ENCODE measurements around the gene NXPE3.

Gene NXPE3

DNA sequence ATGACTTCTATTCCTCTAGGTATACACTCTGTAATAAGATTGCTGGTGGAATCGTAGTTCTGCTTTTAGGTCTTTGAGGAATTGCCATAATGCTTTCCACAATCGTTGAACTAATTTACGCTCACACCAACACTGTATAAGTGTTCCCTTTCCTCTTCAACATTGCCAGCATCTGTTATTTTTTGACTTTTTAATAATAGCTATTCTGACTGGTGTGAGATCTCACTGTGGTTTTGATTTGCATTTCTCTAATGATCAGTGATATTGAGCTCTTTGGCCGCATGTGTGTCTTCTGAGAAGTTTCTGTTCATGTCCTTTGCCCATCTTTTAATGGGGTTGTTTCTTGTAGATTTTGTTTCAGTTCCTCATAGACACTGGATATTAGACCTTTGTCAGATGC is 12.8 kb downstream of the NXPE3 start:
- Histone ChIP-seq H3K9me3 (replicated peaks in 1 of 11) (peaks cover 18 to 44% (median 38%) of the 10 kb centered on the region in 11 experiments), H3K9ac (no peak overlapping the region), H3K4me1 (peaks cover 0 to 9% (median 0%) of the 10 kb centered on the region in 10 experiments; a peak in 2 of 20 replicates), H3K27ac (no peak overlapping the region), H3K4me3 (no peak overlapping the region), H3K4me2 (no peak overlapping the region), H3K36me3 (peaks cover 81 to 100% (median 98%) of the 10 kb centered on the region in 11 experiments), H4K20me1 (no peaks in the 10 kb centered on the region), H3K27me3 (no peaks in the 10 kb centered on the region)
- no peak for TF ChIP-seq Cebpa-rat (IDR thresholded peaks at IDR 0.05)

DNA sequence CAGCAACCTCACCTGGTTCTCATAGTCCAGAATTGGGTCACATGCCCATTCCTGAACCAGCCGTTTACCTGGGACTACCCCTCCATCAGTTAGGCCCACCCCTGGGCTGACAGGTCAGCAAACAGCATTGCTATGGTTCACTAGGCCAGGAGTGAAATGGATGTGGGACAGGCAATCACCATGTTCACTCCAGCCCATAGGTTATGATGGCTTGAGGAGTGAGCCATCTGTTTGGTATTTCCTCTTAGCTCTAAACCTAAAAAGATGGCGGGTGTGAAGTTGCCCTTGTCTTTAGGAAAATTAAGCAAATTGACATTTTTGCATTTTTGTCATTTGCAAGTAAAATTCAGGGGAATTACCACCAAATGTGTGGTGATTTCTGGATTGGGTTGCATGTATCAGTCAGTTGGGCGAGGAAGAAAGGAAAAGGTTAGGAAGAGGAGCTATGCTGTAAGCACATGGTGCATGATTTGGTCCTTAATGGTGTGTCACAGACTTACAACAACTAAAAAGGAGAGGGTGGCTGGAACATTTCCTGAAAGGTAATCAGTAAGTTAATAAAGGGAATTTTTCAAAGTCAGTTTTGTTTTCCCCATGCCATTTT is 17.2 kb downstream of the NXPE3 start:
- H4K20me1 ChIP-seq: no peaks in the 10 kb centered on the region
- no peak overlapping the region for H3K4me2 ChIP-seq
- H3K4me3 ChIP-seq: no peak overlapping the region
- no peak overlapping the region for H3K9ac ChIP-seq
- no peak for TF ChIP-seq Cebpa-rat (IDR thresholded peaks at IDR 0.05)
- H3K4me1 ChIP-seq: peaks cover 0 to 9% (median 0%) of the 10 kb centered on the region in 10 experiments; a peak in 2 of 20 replicates
- peaks cover 52 to 87% (median 71%) of the 10 kb centered on the region in 11 experiments for H3K36me3 ChIP-seq
- H3K27ac ChIP-seq: no peak overlapping the region
- H3K9me3 ChIP-seq (replicated peaks in 1 of 11): peaks cover 18 to 37% (median 31%) of the 10 kb centered on the region in 11 experiments
- H3K27me3 ChIP-seq: no peaks in the 10 kb centered on the region

GRCh38 chr3:101801174-101801573 is 22.2 kb downstream of the NXPE3 start:
- peaks cover 0 to 2% (median 0%) of the 10 kb centered on the region in 11 experiments; a peak in 2 of 22 replicates for H3K9me3 ChIP-seq (replicated peaks in 1 of 11)
- H3K36me3 ChIP-seq: peaks cover 29 to 56% (median 45%) of the 10 kb centered on the region in 11 experiments
- no peak overlapping the region for H3K4me3 ChIP-seq
- no peak overlapping the region for H3K9ac ChIP-seq
- H3K27ac ChIP-seq: no peak overlapping the region
- TF ChIP-seq Cebpa-rat (IDR thresholded peaks at IDR 0.05): no peak
- no peaks in the 10 kb centered on the region for H3K27me3 ChIP-seq
- no peaks in the 10 kb centered on the region for H3K4me1 ChIP-seq
- H3K4me2 ChIP-seq: no peak overlapping the region
- peaks cover 0 to 4% (median 0%) of the 10 kb centered on the region in 11 experiments; a peak in 2 of 22 replicates for H4K20me1 ChIP-seq

- no peaks in the 10 kb centered on the region for H3K9me3 ChIP-seq (replicated peaks in 1 of 11)
- no peak overlapping the region for H3K9ac ChIP-seq
- TF ChIP-seq Cebpa-rat (IDR thresholded peaks at IDR 0.05): no peak
- H3K27ac ChIP-seq: no peak overlapping the region
- H3K4me2 ChIP-seq: no peak overlapping the region
- H4K20me1 ChIP-seq: peaks cover 0 to 4% (median 0%) of the 10 kb centered on the region in 11 experiments; a peak in 2 of 22 replicates
- no peak overlapping the region for H3K4me3 ChIP-seq
- no peaks in the 10 kb centered on the region for H3K4me1 ChIP-seq
- H3K36me3 ChIP-seq: peaks cover 20 to 50% (median 37%) of the 10 kb centered on the region in 11 experiments
- no peaks in the 10 kb centered on the region for H3K27me3 ChIP-seq
Observed at GRCh38 chr3:101802179-101802578, 23.2 kb downstream of the NXPE3 start.

GRCh38 chr3:101803173-101803782 is 24.3 kb downstream of the NXPE3 start:
- Histone ChIP-seq H3K36me3 (peaks cover 23 to 51% (median 37%) of the 10 kb centered on the region in 11 experiments), H3K9me3 (replicated peaks in 1 of 11) (no peaks in the 10 kb centered on the region), H3K4me3 (no peak overlapping the region), H3K4me1 (no peaks in the 10 kb centered on the region), H3K9ac (no peak overlapping the region), H3K27ac (no peak overlapping the region), H3K27me3 (no peaks in the 10 kb centered on the region), H4K20me1 (peaks cover 0 to 4% (median 0%) of the 10 kb centered on the region in 11 experiments; a peak in 2 of 22 replicates), H3K4me2 (no peak overlapping the region)
- TF ChIP-seq Cebpa-rat (IDR thresholded peaks at IDR 0.05): no peak

DNA sequence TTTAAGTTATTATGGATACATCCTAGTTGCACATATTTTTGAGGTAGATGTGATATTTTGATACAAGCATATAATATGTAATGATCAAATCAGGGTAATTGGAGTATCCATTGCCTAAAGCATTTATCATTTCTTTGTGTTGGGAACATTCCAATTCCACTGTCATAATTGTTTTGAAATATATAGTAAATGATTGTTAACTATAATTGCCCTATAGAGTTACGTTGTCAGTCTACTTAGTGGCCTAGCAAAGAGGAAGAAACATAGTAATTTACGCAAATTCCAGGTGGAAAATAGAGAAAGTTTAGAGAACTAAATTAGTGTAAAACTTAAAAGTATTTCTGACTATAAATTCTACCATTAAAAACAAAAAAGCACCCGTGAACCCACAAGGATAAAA is 24.9 kb downstream of the NXPE3 start:
- H3K27ac ChIP-seq: no peak overlapping the region
- no peak overlapping the region for H3K4me3 ChIP-seq
- H3K27me3 ChIP-seq: no peaks in the 10 kb centered on the region
- TF ChIP-seq Cebpa-rat (IDR thresholded peaks at IDR 0.05): no peak
- peaks cover 19 to 45% (median 33%) of the 10 kb centered on the region in 11 experiments for H3K36me3 ChIP-seq
- no peak overlapping the region for H3K4me2 ChIP-seq
- peaks cover 0 to 4% (median 0%) of the 10 kb centered on the region in 11 experiments; a peak in 2 of 22 replicates for H4K20me1 ChIP-seq
- H3K9ac ChIP-seq: no peak overlapping the region
- no peaks in the 10 kb centered on the region for H3K9me3 ChIP-seq (replicated peaks in 1 of 11)
- peaks cover 0 to 2% (median 0%) of the 10 kb centered on the region in 10 experiments; a peak in 4 of 20 replicates for H3K4me1 ChIP-seq

GRCh38 chr3:101806491-101806890 is 27.5 kb downstream of the NXPE3 start:
- H4K20me1 ChIP-seq: peaks cover 0 to 1% (median 0%) of the 10 kb centered on the region in 11 experiments; a peak in 2 of 22 replicates
- H3K27me3 ChIP-seq: no peaks in the 10 kb centered on the region
- H3K4me3 ChIP-seq: no peak overlapping the region
- H3K36me3 ChIP-seq: peaks cover 9 to 33% (median 23%) of the 10 kb centered on the region in 11 experiments; a peak in 20 of 22 replicates
- H3K9me3 ChIP-seq (replicated peaks in 1 of 11): no peaks in the 10 kb centered on the region
- H3K27ac ChIP-seq: no peak overlapping the region
- H3K4me1 ChIP-seq: peaks cover 9 to 17% (median 14%) of the 10 kb centered on the region in 10 experiments; a peak in 17 of 20 replicates
- H3K4me2 ChIP-seq: no peak overlapping the region
- no peak overlapping the region for H3K9ac ChIP-seq
- no peak for TF ChIP-seq Cebpa-rat (IDR thresholded peaks at IDR 0.05)

DNA sequence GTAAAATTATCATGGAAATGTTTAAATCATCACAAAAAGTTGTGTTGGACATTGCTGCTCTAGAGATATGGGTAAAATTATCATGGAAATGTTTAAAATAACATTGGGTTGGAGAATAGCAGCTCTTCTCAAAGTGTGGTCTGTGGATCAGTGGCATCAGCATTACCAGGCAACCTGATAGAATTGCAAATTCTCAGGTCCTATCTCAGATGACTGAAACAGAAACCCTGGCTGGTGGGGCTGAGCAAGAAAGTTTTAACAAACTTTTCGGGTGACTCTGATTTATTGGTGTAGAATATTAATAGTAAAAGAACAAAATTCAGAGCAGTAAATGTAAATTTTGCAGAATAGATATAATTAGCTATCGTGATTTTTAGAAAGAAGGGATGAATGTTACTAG is 28.9 kb downstream of the NXPE3 start:
- no peaks in the 10 kb centered on the region for H3K9me3 ChIP-seq (replicated peaks in 1 of 11)
- H4K20me1 ChIP-seq: no peaks in the 10 kb centered on the region; a peak in 2 of 22 replicates
- H3K4me2 ChIP-seq: no peak overlapping the region
- no peaks in the 10 kb centered on the region for H3K27me3 ChIP-seq
- peaks cover 4 to 22% (median 14%) of the 10 kb centered on the region in 11 experiments; a peak in 19 of 22 replicates for H3K36me3 ChIP-seq
- TF ChIP-seq Cebpa-rat (IDR thresholded peaks at IDR 0.05): no peak
- H3K4me1 ChIP-seq: peaks cover 9 to 23% (median 16%) of the 10 kb centered on the region in 10 experiments; a peak in 17 of 20 replicates
- H3K4me3 ChIP-seq: no peak overlapping the region
- H3K9ac ChIP-seq: no peak overlapping the region
- no peak overlapping the region for H3K27ac ChIP-seq
